VCaP (cell line): ENCODE measurements around the gene RYR2.

Experiments
- H3K27ac ChIP-seq: fragments of 450-650 bp; 2 replicates; pipeline ENCODE4 v1.5.1; 2017
- TF ChIP-seq, protein P1 (sequence below): fragments of 450-650 bp; conservative IDR thresholded peaks from 2 replicates; pipeline ENCODE4 v1.5.1; 2017; ENCODE audit warnings: mild to moderate bottlenecking, moderate library complexity

The RYR2 gene

DNA sequence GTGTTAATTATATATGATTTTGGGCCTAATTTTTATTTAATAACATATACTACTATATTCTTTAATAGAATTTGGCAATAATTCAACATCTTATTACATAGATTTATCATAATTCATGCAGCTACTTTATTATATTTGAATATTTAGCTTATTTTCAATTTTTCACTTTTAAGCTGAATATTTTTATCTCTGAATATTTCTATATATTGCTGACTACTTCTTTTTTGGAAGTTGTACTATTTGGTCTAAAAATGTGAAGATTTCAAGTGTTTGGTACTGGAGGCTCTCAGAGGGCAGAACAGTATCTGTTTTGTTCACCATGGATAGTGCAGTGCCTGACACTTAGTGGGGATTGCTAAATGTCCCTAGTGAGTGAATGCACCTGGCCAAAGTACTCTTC lies 389.5 kb downstream of the RYR2 start:
- H3K27ac ChIP-seq: no peak overlapping the region
- TF ChIP-seq, protein P1, sequence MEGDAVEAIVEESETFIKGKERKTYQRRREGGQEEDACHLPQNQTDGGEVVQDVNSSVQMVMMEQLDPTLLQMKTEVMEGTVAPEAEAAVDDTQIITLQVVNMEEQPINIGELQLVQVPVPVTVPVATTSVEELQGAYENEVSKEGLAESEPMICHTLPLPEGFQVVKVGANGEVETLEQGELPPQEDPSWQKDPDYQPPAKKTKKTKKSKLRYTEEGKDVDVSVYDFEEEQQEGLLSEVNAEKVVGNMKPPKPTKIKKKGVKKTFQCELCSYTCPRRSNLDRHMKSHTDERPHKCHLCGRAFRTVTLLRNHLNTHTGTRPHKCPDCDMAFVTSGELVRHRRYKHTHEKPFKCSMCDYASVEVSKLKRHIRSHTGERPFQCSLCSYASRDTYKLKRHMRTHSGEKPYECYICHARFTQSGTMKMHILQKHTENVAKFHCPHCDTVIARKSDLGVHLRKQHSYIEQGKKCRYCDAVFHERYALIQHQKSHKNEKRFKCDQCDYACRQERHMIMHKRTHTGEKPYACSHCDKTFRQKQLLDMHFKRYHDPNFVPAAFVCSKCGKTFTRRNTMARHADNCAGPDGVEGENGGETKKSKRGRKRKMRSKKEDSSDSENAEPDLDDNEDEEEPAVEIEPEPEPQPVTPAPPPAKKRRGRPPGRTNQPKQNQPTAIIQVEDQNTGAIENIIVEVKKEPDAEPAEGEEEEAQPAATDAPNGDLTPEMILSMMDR: no peak

DNA sequence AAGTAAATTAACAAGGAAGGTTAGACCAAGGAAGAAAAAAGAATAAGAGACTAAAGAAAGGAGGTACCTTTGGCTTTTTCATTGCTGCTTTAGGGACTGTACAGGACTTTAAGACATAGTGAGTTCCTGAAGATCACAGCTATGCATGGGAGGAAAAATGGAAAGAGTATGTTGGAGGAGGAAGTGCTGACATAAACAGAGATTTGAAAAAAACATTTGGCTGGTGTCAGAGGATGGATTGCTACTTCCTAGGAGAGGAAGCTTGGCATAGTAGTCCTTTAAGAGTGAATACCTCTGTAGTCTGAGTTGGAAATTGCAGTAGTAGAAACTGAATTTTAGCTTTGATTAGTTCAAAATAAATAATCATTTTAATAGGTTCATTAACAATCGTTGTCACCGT lies 398.4 kb downstream of the RYR2 start:
- H3K27ac ChIP-seq: no peak overlapping the region
- TF ChIP-seq, protein P1: no peak

DNA sequence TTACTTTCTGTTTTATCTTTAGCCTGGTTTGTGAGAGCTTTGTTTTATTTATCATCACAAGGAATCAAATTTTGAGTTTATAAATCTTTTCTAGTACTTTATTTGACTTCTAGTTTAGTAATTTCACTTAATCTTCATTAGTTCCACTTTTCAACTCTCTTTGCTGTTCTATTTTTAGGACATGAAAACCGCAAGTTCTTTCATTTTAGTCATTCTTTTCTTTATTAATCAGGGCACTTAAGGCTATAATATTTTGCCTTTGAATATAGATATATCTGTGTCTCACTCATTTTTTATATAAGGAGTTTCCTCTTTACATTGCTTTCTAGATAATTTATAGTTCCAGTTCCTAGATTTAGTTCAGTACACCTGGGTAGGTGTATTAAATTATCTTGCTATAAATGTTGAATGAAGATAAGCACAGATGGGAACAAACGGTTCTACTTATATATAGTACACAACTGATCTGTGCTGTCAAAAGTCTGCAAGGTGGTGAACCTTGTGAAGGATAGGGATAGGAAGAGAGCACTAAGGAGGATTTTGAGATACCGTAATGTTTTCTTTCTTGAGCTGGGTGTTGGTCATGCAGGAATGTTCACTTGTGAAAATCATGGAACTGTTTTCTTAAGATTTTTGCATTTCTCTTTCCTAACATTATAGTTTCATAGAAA lies 402.3 kb downstream of the RYR2 start:
- TF ChIP-seq, protein P1: no peak
- H3K27ac ChIP-seq: no peak overlapping the region

- no peak overlapping the region for H3K27ac ChIP-seq
- TF ChIP-seq, protein P1: no peak
Observed at GRCh38 chr1:237448042-237448441, 406.1 kb downstream of the RYR2 start.

- H3K27ac ChIP-seq: no peak overlapping the region
- TF ChIP-seq, protein P1: no peak
Observed at GRCh38 chr1:237457573-237457972, 415.6 kb downstream of the RYR2 start.

DNA sequence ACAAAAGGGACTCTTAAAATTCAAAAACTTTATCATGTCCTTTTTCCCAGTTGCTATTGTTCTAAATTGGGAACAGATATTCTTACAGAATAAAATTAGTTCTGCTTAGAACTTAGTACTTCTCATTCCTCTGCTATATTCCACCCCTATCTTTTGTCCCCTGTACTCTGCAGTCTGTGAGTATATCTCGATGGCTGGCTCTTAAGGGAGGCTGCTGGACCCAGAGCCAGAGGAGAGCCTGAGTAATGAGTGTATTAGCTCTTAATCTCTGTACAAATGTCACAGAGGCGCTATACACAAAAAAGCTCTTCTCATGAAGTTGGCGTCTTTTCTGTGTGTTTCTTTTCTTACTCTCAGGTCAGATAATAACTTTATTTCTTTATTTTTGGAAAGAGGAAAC lies 425.3 kb downstream of the RYR2 start:
- TF ChIP-seq, protein P1: no peak
- H3K27ac ChIP-seq: no peak overlapping the region

DNA sequence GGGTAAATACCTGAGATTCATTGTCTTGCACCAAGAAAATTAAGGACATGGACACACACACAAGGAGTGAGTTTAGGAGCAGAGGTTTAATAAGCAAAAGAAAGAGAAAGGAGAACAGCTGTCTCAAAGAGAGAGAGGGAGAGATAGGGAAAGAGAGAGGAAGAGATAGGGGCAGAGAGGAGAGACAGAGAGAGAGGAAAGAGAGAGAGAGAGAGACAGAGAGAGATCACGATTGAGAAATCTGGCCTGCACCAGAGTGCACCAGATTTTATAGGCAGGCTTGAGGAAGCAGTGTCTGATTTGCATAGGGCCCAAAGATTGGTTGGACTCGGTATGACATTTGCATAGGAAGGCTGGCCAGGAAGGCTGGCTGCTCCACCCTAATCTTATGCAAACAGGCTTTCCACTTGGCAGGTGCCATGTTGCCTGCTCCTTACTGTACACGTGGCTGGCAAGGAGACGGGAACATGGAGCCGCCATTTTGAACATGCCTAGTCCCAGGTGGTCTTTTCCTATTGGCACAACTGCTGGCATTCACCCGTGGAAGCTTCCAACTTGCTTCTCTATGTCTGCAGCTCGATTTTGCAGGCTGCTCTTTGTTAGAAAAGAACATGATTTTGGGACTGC lies 428.8 kb downstream of the RYR2 start:
- H3K27ac ChIP-seq: no peak overlapping the region
- TF ChIP-seq, protein P1: no peak
